SK-N-SH (cell line): ENCODE measurements around the gene WWOX. TPM values are rescaled to one million over a fixed set of nuclear protein-coding genes. Genes with fewer than 3 reads are reported as not detected.

Experiments used
- CTCF ChIA-PET: fragments of 300-600, 350-600 bp; formaldehyde crosslinking; extraction: SDS; loops from one replicate; lab custom pipeline; 2021; lab: Yijun Ruan, JAX
- POLR2A ChIA-PET: fragments of 350-600 bp; sonication (Branson Sonifier 250); formaldehyde crosslinking; extraction: SDS; loops from one replicate; lab custom pipeline; 2020; ENCODE audit warnings: antibody characterized with exemption, inconsistent platforms; lab: Yijun Ruan, JAX
- DNase-seq: peaks from one replicate; pipeline ENCODE4 v3.0.0; 2012
- H2AFZ ChIP-seq: fragments of 200-600 bp; sonication (generic); 2 replicates; pipeline ENCODE4 v1.8.1; 2016; ENCODE audit warnings: antibody characterized with exemption, mild to moderate bottlenecking, low read depth
- H3F3A ChIP-seq: fragments of 200-600 bp; sonication (generic); replicated peaks from 2 replicates; pipeline ENCODE3; 2016; ENCODE audit warnings: antibody characterized with exemption, mild to moderate bottlenecking; ENCODE audit not compliant: insufficient read depth
- H3K27ac ChIP-seq, 2 experiments: fragments of 200-500 bp in 1 of 2; fragments of 200-600 bp in 1 of 2; sonication (Bioruptor generic) in 1 of 2; sonication (generic), shearing (Covaris generic) in 1 of 2; 2 replicates each; pipeline versions ENCODE4 v1.5.1 to v1.6.1; 2014 to 2016; ENCODE audit warnings: low read depth in 2 of 2, inconsistent platforms in 1 of 2, low read length in 1 of 2, mild to moderate bottlenecking in 1 of 2, mixed read lengths in 1 of 2
- H3K27me3 ChIP-seq: fragments of 200-600 bp; sonication (generic), shearing (Covaris generic); 2 replicates; pipeline ENCODE4 v1.6.1; 2016; ENCODE audit warnings: mixed run types; ENCODE audit not compliant: insufficient read depth
- H3K36me3 ChIP-seq, 2 experiments: fragments of 200-500 bp in 1 of 2; fragments of 200-600 bp in 1 of 2; sonication (Bioruptor generic) in 1 of 2; sonication (generic) in 1 of 2; replicated peaks in 1 of 2; 2 replicates each; pipeline versions ENCODE3 to v1.5.1; 2014 to 2016; ENCODE audit warnings: low read length in 1 of 2, mild to moderate bottlenecking in 1 of 2; ENCODE audit not compliant: insufficient read depth in 2 of 2, control insufficient read depth in 1 of 2
- H3K4me1 ChIP-seq, 2 experiments: fragments of 200-500 bp in 1 of 2; fragments of 200-600 bp in 1 of 2; sonication (Bioruptor generic) in 1 of 2; sonication (generic), shearing (Covaris generic) in 1 of 2; 2 replicates each; pipeline versions ENCODE4 v1.5.1 to v1.6.1; 2014 to 2016; ENCODE audit warnings: low read depth in 1 of 2, low read length in 1 of 2, mixed run types in 1 of 2; ENCODE audit not compliant: insufficient read depth in 2 of 2, control insufficient read depth in 1 of 2
- H3K4me2 ChIP-seq: fragments of 200-600 bp; sonication (generic), shearing (Covaris generic); 2 replicates; pipeline ENCODE4 v1.6.1; 2017; ENCODE audit warnings: mixed run types
- H3K4me3 ChIP-seq, 2 experiments: fragments of 200-500 bp in 1 of 2; fragments of 200-600 bp in 1 of 2; sonication (Bioruptor generic) in 1 of 2; sonication (generic), shearing (Covaris generic) in 1 of 2; 2 replicates each; pipeline versions ENCODE4 v1.5.1 to v1.8.1; 2014 to 2016; ENCODE audit warnings: low read depth in 2 of 2, inconsistent platforms in 1 of 2, low read length in 1 of 2, mild to moderate bottlenecking in 1 of 2, mixed read lengths in 1 of 2, moderate library complexity in 1 of 2
- H3K79me2 ChIP-seq: fragments of 200-600 bp; sonication (generic); 2 replicates; pipeline ENCODE4 v1.8.1; 2017; ENCODE audit warnings: mild to moderate bottlenecking; ENCODE audit not compliant: insufficient read depth
- H3K9ac ChIP-seq: fragments of 200-600 bp; sonication (generic); 2 replicates; pipeline ENCODE4 v1.6.1; 2017; ENCODE audit warnings: mixed run types
- H3K9me2 ChIP-seq: fragments of 200-600 bp; sonication (generic); 2 replicates; pipeline ENCODE4 v1.6.1; 2017; ENCODE audit warnings: mixed run types
- H3K9me3 ChIP-seq: fragments of 200-600 bp; sonication (generic); 2 replicates; pipeline ENCODE4 v1.6.1; 2017; ENCODE audit warnings: mixed run types, mild to moderate bottlenecking, moderate library complexity
- H4K20me1 ChIP-seq: fragments of 200-600 bp; sonication (generic); 2 replicates; pipeline ENCODE4 v1.6.1; 2017; ENCODE audit warnings: mild to moderate bottlenecking, mixed run types; ENCODE audit not compliant: insufficient read depth
- ELF1 ChIP-seq: IDR thresholded peaks from 2 replicates; pipeline ENCODE4 v1.4.0; 2012
- FOXJ3 ChIP-seq: sonication (generic); formaldehyde crosslinking; IDR thresholded peaks from 2 replicates; pipeline ENCODE4 v1.5.1; 2020; ENCODE audit warnings: mild to moderate bottlenecking, missing genetic modification reagents
- FOXM1 ChIP-seq: IDR thresholded peaks from 2 replicates; pipeline ENCODE4 v1.4.0; 2012; ENCODE audit warnings: low read depth, mild to moderate bottlenecking
- GABPA ChIP-seq: IDR thresholded peaks from 2 replicates; pipeline ENCODE4 v1.4.0; 2012; ENCODE audit warnings: low read depth, mild to moderate bottlenecking
- GATA2 ChIP-seq: sonication (generic); formaldehyde crosslinking; IDR thresholded peaks from 2 replicates; pipeline ENCODE4 v1.5.0; 2020; ENCODE audit warnings: mild to moderate bottlenecking, missing genetic modification reagents
- MEF2A ChIP-seq: IDR thresholded peaks from 2 replicates; pipeline ENCODE4 v1.4.0; 2012; ENCODE audit warnings: low read depth, borderline replicate concordance
- NFIC ChIP-seq: IDR thresholded peaks from 2 replicates; pipeline ENCODE4 v1.4.0; 2012; ENCODE audit warnings: borderline replicate concordance
- POLR2AphosphoS5 ChIP-seq: IDR thresholded peaks from 2 replicates; pipeline ENCODE4 v1.6.1; 2012; ENCODE audit warnings: low read depth, low read length
- RAD21 ChIP-seq: IDR thresholded peaks from 2 replicates; pipeline ENCODE4 v1.6.1; 2012; ENCODE audit warnings: mild to moderate bottlenecking, low read length
- RCOR1 ChIP-seq: fragments of 150-350 bp; IDR thresholded peaks from 2 replicates; pipeline ENCODE4 v1.6.1; 2017; ENCODE audit warnings: antibody characterized with exemption, low read length
- RFX5 ChIP-seq: IDR thresholded peaks from 2 replicates; pipeline ENCODE4 v1.6.1; 2012; ENCODE audit warnings: mild to moderate bottlenecking, improper control_type of control experiment, low read length
- SMC3 ChIP-seq: IDR thresholded peaks from 2 replicates; pipeline ENCODE4 v1.6.1; 2012; ENCODE audit warnings: low read depth, low read length, improper control_type of control experiment
- TAF1 ChIP-seq: IDR thresholded peaks from 2 replicates; pipeline ENCODE4 v1.6.1; 2012; ENCODE audit warnings: low read depth, mild to moderate bottlenecking, low read length, moderate library complexity, borderline replicate concordance
- TCF12 ChIP-seq: IDR thresholded peaks from 2 replicates; pipeline ENCODE4 v1.4.0; 2012
- YY1 ChIP-seq: IDR thresholded peaks from 2 replicates; pipeline ENCODE4 v1.4.0; 2012; ENCODE audit warnings: low read depth, mild to moderate bottlenecking
- WGBS: methylation state at CpG from one replicate; pipeline ENCODE4 v1.1.6; 2017; ENCODE audit warnings: low lambda C conversion rate; 5-methylcytosine and 5-hydroxymethylcytosine counted together
- polyA plus RNA-seq, 3 experiments: library from polyadenylated mRNA; depleted of rRNA; stranded (reverse); fragments of >200 nt; gene quantifications; 2 replicates each; pipeline ENCODE4 v1.2.3, GENCODE V29; 2012
- TF ChIP-seq, protein P1 (sequence below): fragments of 150-350 bp; IDR thresholded peaks from 2 replicates; pipeline ENCODE4 v1.6.1; 2016; ENCODE audit warnings: mild to moderate bottlenecking, low read depth, low read length
- TF ChIP-seq, protein P2 (sequence below): fragments of 150-350 bp; IDR thresholded peaks from 2 replicates; pipeline ENCODE4 v1.6.1; 2017; ENCODE audit warnings: antibody characterized with exemption, low read length, low read depth, borderline replicate concordance
- TF ChIP-seq, protein P3 (sequence below): IDR thresholded peaks from 2 replicates; pipeline ENCODE4 v1.4.0; 2012; ENCODE audit warnings: low read depth, borderline replicate concordance
- TF ChIP-seq, protein P4 (sequence below): IDR thresholded peaks from 2 replicates; pipeline ENCODE4 v1.4.0; 2012; ENCODE audit warnings: low read depth
- TF ChIP-seq, protein P5 (sequence below): IDR thresholded peaks from 2 replicates; pipeline ENCODE4; 2012
- TF ChIP-seq, protein P6 (sequence below): fragments of 200-600 bp; sonication (generic); IDR thresholded peaks from 2 replicates; pipeline ENCODE4 v1.6.1; 2017; ENCODE audit warnings: antibody characterized with exemption, mild to moderate bottlenecking, moderate library complexity

Gene WWOX
- polyA plus RNA-seq, 1 of the 3 experiments (the other 2 are of a cell fraction) = 10.8 TPM

DNA sequence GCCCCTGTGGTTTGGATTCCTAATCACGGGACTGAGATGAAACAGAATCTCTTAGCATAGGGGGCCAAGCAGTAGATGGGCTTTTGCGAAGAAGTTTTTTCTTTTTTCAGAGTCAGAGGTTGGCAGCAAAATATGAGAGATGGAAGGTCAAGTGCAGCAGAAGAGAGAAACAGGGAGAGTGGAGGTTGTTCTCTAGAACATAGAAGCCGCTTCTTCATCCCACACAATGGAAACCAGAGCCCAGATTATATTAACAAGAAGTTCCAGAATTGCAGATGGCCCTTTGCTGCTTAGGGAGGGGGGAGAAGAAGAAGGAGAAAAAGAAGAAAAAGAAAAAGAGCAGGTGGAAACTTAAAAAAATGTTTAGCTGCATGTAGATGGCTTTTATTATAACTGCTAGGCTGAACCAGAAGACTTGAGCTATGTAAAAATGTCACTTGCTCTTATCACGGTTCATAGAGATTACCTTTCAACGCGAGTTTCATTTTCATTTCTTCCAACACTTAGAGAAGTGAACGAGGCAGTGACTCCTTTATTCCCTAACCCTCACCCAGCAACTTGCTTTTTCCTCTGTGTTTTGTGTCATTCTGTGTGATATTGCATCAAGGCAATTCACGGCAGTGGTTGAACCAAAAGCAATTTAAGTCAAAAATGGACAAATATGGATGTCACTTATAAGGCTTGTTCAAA lies 737.5 kb downstream of the WWOX start:
- Histone ChIP-seq H3K27ac (no peak overlapping the region), H3K4me2 (no peak overlapping the region), H3K79me2 (no peaks in the 10 kb centered on the region), H3K4me3 (no peak overlapping the region), H3K4me1 (no peaks in the 10 kb centered on the region), H3K9me3 (no peaks in the 10 kb centered on the region), H3K9ac (no peak overlapping the region), H3F3A (no peaks in the 10 kb centered on the region), H3K36me3 (no peaks in the 10 kb centered on the region), H3K9me2 (no peaks in the 10 kb centered on the region), H4K20me1 (no peaks in the 10 kb centered on the region), H3K27me3 (no peaks in the 10 kb centered on the region), H2AFZ (no peak overlapping the region)
- DNase-seq = no peak
- 62% methylated on average over 8 of the region's 8 CpGs for WGBS
- POLR2A ChIA-PET = no interaction called here
- CTCF ChIA-PET = no interaction called here
- TF ChIP-seq MEF2A = no peak
- TF ChIP-seq YY1 = no peak
- TF ChIP-seq, protein P1, sequence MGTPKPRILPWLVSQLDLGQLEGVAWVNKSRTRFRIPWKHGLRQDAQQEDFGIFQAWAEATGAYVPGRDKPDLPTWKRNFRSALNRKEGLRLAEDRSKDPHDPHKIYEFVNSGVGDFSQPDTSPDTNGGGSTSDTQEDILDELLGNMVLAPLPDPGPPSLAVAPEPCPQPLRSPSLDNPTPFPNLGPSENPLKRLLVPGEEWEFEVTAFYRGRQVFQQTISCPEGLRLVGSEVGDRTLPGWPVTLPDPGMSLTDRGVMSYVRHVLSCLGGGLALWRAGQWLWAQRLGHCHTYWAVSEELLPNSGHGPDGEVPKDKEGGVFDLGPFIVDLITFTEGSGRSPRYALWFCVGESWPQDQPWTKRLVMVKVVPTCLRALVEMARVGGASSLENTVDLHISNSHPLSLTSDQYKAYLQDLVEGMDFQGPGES = no peak
- no peak for TF ChIP-seq RCOR1
- TF ChIP-seq RFX5 = no peak
- no peak for TF ChIP-seq ELF1
- TF ChIP-seq RAD21 = no peak
- TF ChIP-seq TAF1 = no peak
- no peak for TF ChIP-seq POLR2AphosphoS5
- no peak for TF ChIP-seq SMC3

DNA sequence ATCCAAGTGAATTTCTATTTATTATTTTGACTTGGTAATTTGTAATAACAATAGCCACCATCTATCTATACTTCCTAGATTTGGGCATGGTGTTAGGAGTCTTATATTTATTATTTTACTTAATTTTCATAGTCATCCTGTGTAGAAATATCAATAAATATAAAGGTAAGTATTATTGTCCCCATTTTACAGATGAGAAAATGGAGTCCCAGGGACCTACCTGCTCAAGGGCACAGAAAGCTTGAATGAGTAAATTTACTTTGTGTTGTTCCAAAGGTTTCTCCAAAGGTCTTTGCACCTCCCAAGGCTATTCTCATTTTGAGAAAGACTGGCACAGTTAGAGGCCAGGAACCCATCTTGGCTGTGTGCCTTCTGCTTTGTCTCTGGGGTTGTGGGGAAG lies 738.3 kb downstream of the WWOX start:
- Histone ChIP-seq H3F3A (no peaks in the 10 kb centered on the region), H3K4me3 (no peak overlapping the region), H3K79me2 (no peaks in the 10 kb centered on the region), H2AFZ (no peak overlapping the region), H3K9me3 (no peaks in the 10 kb centered on the region), H3K4me2 (no peak overlapping the region), H3K9ac (no peak overlapping the region), H3K27ac (no peak overlapping the region), H3K4me1 (no peaks in the 10 kb centered on the region), H4K20me1 (no peaks in the 10 kb centered on the region), H3K9me2 (no peaks in the 10 kb centered on the region), H3K36me3 (no peaks in the 10 kb centered on the region), H3K27me3 (no peaks in the 10 kb centered on the region)
- CTCF ChIA-PET = no interaction called here
- POLR2A ChIA-PET = no interaction called here
- no peak for DNase-seq
- no peak for TF ChIP-seq FOXJ3
- TF ChIP-seq, protein P2, sequence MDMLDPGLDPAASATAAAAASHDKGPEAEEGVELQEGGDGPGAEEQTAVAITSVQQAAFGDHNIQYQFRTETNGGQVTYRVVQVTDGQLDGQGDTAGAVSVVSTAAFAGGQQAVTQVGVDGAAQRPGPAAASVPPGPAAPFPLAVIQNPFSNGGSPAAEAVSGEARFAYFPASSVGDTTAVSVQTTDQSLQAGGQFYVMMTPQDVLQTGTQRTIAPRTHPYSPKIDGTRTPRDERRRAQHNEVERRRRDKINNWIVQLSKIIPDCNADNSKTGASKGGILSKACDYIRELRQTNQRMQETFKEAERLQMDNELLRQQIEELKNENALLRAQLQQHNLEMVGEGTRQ = no peak
- TF ChIP-seq, protein P3, sequence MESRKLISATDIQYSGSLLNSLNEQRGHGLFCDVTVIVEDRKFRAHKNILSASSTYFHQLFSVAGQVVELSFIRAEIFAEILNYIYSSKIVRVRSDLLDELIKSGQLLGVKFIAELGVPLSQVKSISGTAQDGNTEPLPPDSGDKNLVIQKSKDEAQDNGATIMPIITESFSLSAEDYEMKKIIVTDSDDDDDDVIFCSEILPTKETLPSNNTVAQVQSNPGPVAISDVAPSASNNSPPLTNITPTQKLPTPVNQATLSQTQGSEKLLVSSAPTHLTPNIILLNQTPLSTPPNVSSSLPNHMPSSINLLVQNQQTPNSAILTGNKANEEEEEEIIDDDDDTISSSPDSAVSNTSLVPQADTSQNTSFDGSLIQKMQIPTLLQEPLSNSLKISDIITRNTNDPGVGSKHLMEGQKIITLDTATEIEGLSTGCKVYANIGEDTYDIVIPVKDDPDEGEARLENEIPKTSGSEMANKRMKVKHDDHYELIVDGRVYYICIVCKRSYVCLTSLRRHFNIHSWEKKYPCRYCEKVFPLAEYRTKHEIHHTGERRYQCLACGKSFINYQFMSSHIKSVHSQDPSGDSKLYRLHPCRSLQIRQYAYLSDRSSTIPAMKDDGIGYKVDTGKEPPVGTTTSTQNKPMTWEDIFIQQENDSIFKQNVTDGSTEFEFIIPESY = no peak
- TF ChIP-seq FOXM1 = no peak
- TF ChIP-seq, protein P4, sequence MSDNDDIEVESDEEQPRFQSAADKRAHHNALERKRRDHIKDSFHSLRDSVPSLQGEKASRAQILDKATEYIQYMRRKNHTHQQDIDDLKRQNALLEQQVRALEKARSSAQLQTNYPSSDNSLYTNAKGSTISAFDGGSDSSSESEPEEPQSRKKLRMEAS = no peak
- TF ChIP-seq NFIC = no peak
- TF ChIP-seq, protein P5, sequence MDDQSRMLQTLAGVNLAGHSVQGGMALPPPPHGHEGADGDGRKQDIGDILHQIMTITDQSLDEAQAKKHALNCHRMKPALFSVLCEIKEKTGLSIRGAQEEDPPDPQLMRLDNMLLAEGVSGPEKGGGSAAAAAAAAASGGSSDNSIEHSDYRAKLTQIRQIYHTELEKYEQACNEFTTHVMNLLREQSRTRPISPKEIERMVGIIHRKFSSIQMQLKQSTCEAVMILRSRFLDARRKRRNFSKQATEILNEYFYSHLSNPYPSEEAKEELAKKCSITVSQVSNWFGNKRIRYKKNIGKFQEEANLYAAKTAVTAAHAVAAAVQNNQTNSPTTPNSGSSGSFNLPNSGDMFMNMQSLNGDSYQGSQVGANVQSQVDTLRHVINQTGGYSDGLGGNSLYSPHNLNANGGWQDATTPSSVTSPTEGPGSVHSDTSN = no peak
- TF ChIP-seq GABPA = no peak
- TF ChIP-seq RAD21 = no peak
- TF ChIP-seq GATA2 (CRISPR knock-in tag) = no peak
- TF ChIP-seq, protein P1 = no peak
- TF ChIP-seq, protein P6, sequence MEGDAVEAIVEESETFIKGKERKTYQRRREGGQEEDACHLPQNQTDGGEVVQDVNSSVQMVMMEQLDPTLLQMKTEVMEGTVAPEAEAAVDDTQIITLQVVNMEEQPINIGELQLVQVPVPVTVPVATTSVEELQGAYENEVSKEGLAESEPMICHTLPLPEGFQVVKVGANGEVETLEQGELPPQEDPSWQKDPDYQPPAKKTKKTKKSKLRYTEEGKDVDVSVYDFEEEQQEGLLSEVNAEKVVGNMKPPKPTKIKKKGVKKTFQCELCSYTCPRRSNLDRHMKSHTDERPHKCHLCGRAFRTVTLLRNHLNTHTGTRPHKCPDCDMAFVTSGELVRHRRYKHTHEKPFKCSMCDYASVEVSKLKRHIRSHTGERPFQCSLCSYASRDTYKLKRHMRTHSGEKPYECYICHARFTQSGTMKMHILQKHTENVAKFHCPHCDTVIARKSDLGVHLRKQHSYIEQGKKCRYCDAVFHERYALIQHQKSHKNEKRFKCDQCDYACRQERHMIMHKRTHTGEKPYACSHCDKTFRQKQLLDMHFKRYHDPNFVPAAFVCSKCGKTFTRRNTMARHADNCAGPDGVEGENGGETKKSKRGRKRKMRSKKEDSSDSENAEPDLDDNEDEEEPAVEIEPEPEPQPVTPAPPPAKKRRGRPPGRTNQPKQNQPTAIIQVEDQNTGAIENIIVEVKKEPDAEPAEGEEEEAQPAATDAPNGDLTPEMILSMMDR = no peak
- TF ChIP-seq RFX5 = no peak
- no peak for TF ChIP-seq TCF12
